HG03196 (cell line): ENCODE results near the gene PTPN14.

Experiments used
- ATAC-seq: cut with Tn5 transposase; IDR thresholded peaks from one replicate; pipeline ENCODE4 v1.9.1; 2021; ENCODE audit not compliant: unreplicated experiment

The PTPN14 gene

GRCh38 chr1:214318356-214318755, 233.0 kb downstream of the PTPN14 start:
- no peak for ATAC-seq

- no peak for ATAC-seq
These were observed 233.7 kb downstream of the PTPN14 start for GRCh38 chr1:214317734-214318133.

GRCh38 chr1:214317300-214317699, 234.1 kb downstream of the PTPN14 start:
- ATAC-seq, result no peak

- no peak for ATAC-seq
These were observed 234.8 kb downstream of the PTPN14 start for GRCh38 chr1:214316593-214316992.

- no peak for ATAC-seq
These were observed 237.1 kb downstream of the PTPN14 start for GRCh38 chr1:214314178-214314843.

GRCh38 chr1:214312530-214313051, 238.8 kb downstream of the PTPN14 start:
- ATAC-seq, result no peak

GRCh38 chr1:214310777-214311690, 240.4 kb downstream of the PTPN14 start:
- no peak for ATAC-seq

- ATAC-seq, result no peak
These were observed 241.4 kb downstream of the PTPN14 start for GRCh38 chr1:214310010-214310409.

- no peak for ATAC-seq
These were observed 245.1 kb downstream of the PTPN14 start for GRCh38 chr1:214306269-214306668.

GRCh38 chr1:214305164-214305751, 246.1 kb downstream of the PTPN14 start:
- ATAC-seq, result no peak

GRCh38 chr1:214303141-214303930, 248.1 kb downstream of the PTPN14 start:
- ATAC-seq, result no peak

GRCh38 chr1:214301526-214301925, 249.9 kb downstream of the PTPN14 start:
- ATAC-seq, result no peak

GRCh38 chr1:214300149-214300780, 251.1 kb downstream of the PTPN14 start:
- no peak for ATAC-seq
